Measurements from ENCODE around the gene KIF24.

The KIF24 gene, protein sequence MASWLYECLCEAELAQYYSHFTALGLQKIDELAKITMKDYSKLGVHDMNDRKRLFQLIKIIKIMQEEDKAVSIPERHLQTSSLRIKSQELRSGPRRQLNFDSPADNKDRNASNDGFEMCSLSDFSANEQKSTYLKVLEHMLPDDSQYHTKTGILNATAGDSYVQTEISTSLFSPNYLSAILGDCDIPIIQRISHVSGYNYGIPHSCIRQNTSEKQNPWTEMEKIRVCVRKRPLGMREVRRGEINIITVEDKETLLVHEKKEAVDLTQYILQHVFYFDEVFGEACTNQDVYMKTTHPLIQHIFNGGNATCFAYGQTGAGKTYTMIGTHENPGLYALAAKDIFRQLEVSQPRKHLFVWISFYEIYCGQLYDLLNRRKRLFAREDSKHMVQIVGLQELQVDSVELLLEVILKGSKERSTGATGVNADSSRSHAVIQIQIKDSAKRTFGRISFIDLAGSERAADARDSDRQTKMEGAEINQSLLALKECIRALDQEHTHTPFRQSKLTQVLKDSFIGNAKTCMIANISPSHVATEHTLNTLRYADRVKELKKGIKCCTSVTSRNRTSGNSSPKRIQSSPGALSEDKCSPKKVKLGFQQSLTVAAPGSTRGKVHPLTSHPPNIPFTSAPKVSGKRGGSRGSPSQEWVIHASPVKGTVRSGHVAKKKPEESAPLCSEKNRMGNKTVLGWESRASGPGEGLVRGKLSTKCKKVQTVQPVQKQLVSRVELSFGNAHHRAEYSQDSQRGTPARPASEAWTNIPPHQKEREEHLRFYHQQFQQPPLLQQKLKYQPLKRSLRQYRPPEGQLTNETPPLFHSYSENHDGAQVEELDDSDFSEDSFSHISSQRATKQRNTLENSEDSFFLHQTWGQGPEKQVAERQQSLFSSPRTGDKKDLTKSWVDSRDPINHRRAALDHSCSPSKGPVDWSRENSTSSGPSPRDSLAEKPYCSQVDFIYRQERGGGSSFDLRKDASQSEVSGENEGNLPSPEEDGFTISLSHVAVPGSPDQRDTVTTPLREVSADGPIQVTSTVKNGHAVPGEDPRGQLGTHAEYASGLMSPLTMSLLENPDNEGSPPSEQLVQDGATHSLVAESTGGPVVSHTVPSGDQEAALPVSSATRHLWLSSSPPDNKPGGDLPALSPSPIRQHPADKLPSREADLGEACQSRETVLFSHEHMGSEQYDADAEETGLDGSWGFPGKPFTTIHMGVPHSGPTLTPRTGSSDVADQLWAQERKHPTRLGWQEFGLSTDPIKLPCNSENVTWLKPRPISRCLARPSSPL (N-terminal part only)

DNA sequence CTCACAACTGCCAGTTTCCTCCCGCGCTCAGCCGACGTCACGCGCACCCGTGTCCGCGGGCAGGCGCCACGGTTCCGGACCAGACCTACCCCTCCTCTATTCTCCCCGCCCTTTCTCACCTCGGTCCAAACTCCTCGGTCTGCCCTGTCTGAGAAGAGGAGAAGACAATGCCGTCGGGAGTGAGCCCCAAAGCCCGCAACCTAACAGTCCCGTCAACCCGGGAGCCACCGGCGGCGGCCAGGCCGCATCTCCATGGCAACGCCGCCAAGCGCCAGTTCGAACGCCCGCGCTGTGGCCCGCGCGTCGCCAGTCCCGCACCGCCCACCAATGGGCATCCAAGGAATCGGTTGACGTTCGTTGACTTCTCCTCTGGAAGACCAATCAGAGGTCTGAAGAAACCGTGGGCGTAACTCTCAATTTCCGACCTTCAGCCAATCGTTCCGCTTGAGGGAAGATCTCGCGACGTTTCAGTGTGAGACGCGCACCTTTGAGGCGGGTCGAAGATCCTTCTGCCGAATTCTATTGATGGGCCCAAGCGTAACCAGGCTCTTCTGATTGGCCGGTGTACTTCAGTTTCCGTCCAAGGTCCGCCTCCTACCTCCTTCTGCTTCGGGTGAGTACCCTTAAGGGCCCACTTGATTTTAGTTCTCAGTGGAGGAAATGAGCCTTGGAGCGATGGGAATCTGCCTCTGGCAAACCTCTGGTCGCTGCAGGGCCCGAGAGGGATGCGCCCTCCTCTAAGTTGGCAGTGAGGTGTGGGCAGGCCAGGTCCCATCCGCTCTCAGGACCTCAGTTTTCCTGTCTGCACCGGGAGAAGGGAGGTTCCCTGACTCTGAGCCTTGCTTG, at the start of gene KIF24, which contains the start of gene NUDT2:
Gene KIF24, minus strand, starts transcription at position 282 of the 846 bp plus-strand sequence. CDS start 17,922 bp downstream, outside the sequence.
Gene NUDT2, plus strand, starts transcription at position 583 of the 846 bp plus-strand sequence. CDS start 9,471 bp downstream, outside the sequence.
- H3K4me3 ChIP-seq (ENCODE audit: low read depth, low read length) = peak within 1 kb of the TSS; percentile 84
- TF ChIP-seq, protein P1, sequence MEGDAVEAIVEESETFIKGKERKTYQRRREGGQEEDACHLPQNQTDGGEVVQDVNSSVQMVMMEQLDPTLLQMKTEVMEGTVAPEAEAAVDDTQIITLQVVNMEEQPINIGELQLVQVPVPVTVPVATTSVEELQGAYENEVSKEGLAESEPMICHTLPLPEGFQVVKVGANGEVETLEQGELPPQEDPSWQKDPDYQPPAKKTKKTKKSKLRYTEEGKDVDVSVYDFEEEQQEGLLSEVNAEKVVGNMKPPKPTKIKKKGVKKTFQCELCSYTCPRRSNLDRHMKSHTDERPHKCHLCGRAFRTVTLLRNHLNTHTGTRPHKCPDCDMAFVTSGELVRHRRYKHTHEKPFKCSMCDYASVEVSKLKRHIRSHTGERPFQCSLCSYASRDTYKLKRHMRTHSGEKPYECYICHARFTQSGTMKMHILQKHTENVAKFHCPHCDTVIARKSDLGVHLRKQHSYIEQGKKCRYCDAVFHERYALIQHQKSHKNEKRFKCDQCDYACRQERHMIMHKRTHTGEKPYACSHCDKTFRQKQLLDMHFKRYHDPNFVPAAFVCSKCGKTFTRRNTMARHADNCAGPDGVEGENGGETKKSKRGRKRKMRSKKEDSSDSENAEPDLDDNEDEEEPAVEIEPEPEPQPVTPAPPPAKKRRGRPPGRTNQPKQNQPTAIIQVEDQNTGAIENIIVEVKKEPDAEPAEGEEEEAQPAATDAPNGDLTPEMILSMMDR (IDR thresholded peaks at IDR 0.05; ENCODE audit: low read depth, low read length, missing control alignments) = no peak
- DNase-seq (ENCODE audit: low read depth) = peak; percentile 100

GRCh38 chr9:34378376-34379060, 49.5 kb upstream of the KIF24 start:
- TF ChIP-seq, protein P1 (IDR thresholded peaks at IDR 0.05; ENCODE audit: low read depth, low read length, missing control alignments) = no peak
- H3K4me3 ChIP-seq (ENCODE audit: low read depth, low read length) = no peak overlapping the region
- DNase-seq (ENCODE audit: low read depth) = no peak

- DNase-seq (ENCODE audit: low read depth) = no peak
- TF ChIP-seq, protein P1 (IDR thresholded peaks at IDR 0.05; ENCODE audit: low read depth, low read length, missing control alignments) = no peak
- peak overlapping the region; percentile 58 for H3K4me3 ChIP-seq (ENCODE audit: low read depth, low read length)
These were observed 48.3 kb upstream of the KIF24 start for GRCh38 chr9:34377404-34377746.

DNA sequence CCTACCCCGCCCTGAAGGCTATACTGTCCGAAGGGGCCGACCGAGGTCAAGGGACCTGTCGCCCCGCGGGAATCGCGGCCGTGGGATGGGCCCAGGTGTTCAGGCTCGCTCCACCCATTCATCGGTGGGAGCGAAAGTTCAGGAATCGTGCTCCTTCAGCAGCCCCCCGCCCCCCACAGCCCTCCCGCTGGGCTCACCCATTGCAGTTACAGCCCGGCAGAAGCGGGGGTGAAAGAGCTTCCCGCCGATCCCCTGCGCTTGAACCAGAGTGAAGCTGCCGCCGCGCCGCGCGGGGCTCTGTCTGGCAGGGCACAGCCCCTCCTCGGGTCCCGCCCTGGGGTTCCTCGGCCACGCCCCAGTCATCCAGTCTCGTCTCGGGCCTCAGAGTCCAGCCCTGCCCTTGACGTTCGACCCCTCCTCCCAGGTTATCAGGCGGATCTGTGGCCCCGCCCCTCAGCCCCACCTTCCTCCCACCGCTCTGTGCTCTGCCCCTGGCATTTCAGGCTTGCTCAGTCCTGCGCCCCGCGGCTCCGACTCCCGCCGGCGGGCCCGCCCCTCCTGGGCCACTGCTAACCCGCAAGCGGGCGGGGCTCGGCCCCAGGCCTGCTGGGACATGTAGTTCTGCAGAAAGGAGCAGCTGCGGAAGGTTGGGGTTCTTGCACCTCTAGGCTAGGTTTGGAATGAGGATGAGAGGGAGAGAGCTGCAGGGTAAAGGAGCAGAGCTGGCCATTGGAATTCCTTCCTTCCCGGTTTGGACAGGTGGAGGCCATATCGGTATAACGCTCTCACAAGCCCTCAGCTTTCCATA, 47.7 kb upstream of the KIF24 start, which contains the start of gene MYORG:
Gene MYORG, minus strand, starts transcription at position 303 of the 808 bp plus-strand sequence. CDS start 3,955 bp downstream, outside the sequence.
- TF ChIP-seq, protein P1 (IDR thresholded peaks at IDR 0.05; ENCODE audit: low read depth, low read length, missing control alignments) = no peak
- peak within 1 kb of the TSS; percentile 58 for H3K4me3 ChIP-seq (ENCODE audit: low read depth, low read length)
- peak; percentile 85 for DNase-seq (ENCODE audit: low read depth)

DNA sequence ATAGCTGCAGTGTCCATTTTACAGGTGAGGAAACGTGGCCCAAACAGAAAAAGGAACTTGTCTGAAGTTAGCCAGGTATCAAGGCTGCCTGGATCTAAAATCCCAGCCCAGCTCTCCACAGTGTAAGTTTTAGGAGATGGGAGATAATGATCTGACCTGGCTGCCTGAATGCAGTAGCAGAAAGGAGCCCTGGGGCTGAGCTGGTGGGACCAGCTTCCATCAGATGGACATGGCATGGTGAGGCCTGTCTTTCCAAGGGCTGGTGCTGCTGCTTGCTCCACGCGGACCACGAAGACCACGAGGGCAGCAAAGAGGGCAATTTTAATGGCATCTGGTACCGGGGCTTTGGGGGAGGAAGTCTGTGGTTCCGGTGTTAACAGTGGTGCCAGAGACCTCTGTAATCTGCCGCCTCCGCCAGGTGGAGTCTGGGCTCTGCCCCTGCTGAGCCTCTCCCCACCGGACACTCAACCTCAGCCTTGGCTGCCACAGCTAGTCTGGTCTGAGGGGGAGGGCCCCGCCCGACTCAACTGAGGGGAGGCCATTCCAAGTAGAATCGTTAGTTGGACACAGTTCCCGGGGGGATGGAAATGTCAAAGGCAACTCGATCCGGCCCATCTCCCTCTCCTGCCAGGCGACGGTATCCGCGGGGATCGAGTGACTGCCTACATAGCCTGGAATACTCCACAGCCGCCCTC, 47.0 kb upstream of the KIF24 start:
- peak overlapping the region; percentile 58 for H3K4me3 ChIP-seq (ENCODE audit: low read depth, low read length)
- DNase-seq (ENCODE audit: low read depth) = no peak
- TF ChIP-seq, protein P1 (IDR thresholded peaks at IDR 0.05; ENCODE audit: low read depth, low read length, missing control alignments) = peak; percentile 31
